Measurements from ENCODE around the gene PEX10. TPM values are rescaled to one million over a fixed set of nuclear protein-coding genes. Genes with fewer than 3 reads are reported as not detected.

The PEX10 gene
- total RNA-seq, 1 experiment from 2014 or later = 36.1 TPM

- Mint-ChIP-seq H3K36me3 (ENCODE audit: insufficient read depth, unreplicated experiment) (peaks cover 6% of the 10 kb centered on the region), H3K27ac (ENCODE audit: low read depth, unreplicated experiment) (no peak overlapping the region), H3K4me3 (ENCODE audit: unreplicated experiment) (no peak overlapping the region), H3K27me3 (ENCODE audit: insufficient read depth, unreplicated experiment) (no peaks in the 10 kb centered on the region), H3K4me1 (ENCODE audit: insufficient read depth, unreplicated experiment) (no peaks in the 10 kb centered on the region), H3K9me3 (ENCODE audit: unreplicated experiment) (no peaks in the 10 kb centered on the region)
- TF ChIP-seq, protein P1, sequence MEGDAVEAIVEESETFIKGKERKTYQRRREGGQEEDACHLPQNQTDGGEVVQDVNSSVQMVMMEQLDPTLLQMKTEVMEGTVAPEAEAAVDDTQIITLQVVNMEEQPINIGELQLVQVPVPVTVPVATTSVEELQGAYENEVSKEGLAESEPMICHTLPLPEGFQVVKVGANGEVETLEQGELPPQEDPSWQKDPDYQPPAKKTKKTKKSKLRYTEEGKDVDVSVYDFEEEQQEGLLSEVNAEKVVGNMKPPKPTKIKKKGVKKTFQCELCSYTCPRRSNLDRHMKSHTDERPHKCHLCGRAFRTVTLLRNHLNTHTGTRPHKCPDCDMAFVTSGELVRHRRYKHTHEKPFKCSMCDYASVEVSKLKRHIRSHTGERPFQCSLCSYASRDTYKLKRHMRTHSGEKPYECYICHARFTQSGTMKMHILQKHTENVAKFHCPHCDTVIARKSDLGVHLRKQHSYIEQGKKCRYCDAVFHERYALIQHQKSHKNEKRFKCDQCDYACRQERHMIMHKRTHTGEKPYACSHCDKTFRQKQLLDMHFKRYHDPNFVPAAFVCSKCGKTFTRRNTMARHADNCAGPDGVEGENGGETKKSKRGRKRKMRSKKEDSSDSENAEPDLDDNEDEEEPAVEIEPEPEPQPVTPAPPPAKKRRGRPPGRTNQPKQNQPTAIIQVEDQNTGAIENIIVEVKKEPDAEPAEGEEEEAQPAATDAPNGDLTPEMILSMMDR (IDR thresholded peaks at IDR 0.05; ENCODE audit: unreplicated experiment) = no peak
- no TSS peak for BruUV-seq (replicated peaks)
- POLR2A ChIA-PET = no interaction called here
- intact Hi-C loops (cut with micrococcal nuclease) = no loop called here
- no peak for DNase-seq (ENCODE audit: unreplicated experiment)
- CTCF ChIA-PET = no interaction called here
Observed at GRCh38 chr1:2354511-2355372, 57.6 kb downstream of the PEX10 start.

Other genes with a start within 250 kb of the PEX10 start
- 75.9 and 88.8 TPM in 2 replicates for gene FAAP20, start 217.8 kb downstream of the PEX10 start, total RNA-seq (2022)
- 42.7 and 53.7 TPM in 2 replicates for gene SKI, start 184.2 kb downstream of the PEX10 start, total RNA-seq (2022)
- 19.4 and 28.0 TPM in 2 replicates for gene MORN1, start 21.0 kb downstream of the PEX10 start, total RNA-seq (2022)
- 172 and 224 TPM in 2 replicates for gene RER1, start 20.7 kb downstream of the PEX10 start, total RNA-seq (2022)
- 92.6 and 123 TPM in 2 replicates for gene PLCH2, start 63.7 kb upstream of the PEX10 start, total RNA-seq (2022)
- gene PANK4, start 114.0 kb upstream of the PEX10 start, total RNA-seq (2022) = 22.1 and 25.4 TPM in 2 replicates
- not detected in 2 replicates for gene HES5, start 117.7 kb upstream of the PEX10 start, total RNA-seq (2022)
- gene TNFRSF14, start 143.8 kb upstream of the PEX10 start, total RNA-seq (2022) = 4.2 and 4.6 TPM in 2 replicates
- gene PRXL2B, start 174.2 kb upstream of the PEX10 start, total RNA-seq (2022) = 10.3 and 12.6 TPM in 2 replicates
- not detected in 2 replicates for gene MMEL1, start 220.5 kb upstream of the PEX10 start, total RNA-seq (2022)